Activated T-helper 1 cell treated with anti-CD3 and anti-CD28 coated beads, Interleukin-2, amount 50 U/mL, for 16 hours (primary cell): ENCODE data around the gene PGC.

ENCODE experiments used
- DNase-seq, 2 donors: peaks; one replicate each; pipeline ENCODE4 v3.0.0-alpha.2; 2020; ENCODE audit warnings: low read depth in 1 of 2, low spot score in 1 of 2

PGC gene

GRCh38 chr6:41700463-41701347 is 46.5 kb downstream of the PGC start:
- DNase-seq: no peak

- no peak for DNase-seq
Observed at GRCh38 chr6:41699063-41699462, 48.1 kb downstream of the PGC start.

- no peak for DNase-seq
Observed at GRCh38 chr6:41697861-41698781, 49.1 kb downstream of the PGC start.

DNA sequence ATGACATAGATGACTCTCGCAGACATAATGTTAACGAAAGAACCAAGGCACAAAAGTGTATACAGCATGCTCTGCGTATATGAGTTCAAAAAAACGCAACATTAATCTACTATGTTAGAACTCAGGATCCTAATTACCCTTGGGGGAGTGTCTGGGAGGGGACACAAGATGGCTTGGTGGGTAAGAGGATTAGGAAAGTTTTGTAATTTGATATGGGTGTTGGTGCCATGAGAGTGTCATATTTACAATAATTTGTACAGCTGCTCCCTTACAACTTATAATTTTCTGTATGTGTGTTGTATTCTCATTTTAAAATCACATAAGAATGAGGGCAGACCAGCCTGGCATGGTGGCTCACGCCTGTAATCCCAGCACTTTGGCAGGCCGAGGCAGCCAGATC is 50.4 kb downstream of the PGC start:
- DNase-seq: no peak

DNA sequence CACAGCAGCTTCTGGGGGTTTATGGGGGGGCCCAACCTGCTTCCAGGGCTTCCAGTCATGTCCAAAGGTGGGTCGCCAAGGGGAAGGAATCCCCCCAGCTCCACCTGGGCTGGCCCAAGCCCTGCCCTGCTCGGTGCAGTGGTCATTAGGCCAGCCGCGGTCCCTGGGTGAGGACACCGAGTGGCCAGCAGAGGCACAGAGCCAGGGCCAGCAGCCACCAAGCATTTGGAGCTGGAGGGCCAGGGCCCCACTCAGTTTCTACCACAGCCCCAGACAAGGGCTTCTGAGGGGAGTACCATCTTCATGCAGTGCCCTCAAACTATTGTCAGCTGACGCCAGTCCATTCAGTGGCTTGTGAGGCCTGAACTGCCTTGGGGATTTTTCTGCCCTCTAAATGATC is 51.4 kb downstream of the PGC start:
- no peak for DNase-seq

DNA sequence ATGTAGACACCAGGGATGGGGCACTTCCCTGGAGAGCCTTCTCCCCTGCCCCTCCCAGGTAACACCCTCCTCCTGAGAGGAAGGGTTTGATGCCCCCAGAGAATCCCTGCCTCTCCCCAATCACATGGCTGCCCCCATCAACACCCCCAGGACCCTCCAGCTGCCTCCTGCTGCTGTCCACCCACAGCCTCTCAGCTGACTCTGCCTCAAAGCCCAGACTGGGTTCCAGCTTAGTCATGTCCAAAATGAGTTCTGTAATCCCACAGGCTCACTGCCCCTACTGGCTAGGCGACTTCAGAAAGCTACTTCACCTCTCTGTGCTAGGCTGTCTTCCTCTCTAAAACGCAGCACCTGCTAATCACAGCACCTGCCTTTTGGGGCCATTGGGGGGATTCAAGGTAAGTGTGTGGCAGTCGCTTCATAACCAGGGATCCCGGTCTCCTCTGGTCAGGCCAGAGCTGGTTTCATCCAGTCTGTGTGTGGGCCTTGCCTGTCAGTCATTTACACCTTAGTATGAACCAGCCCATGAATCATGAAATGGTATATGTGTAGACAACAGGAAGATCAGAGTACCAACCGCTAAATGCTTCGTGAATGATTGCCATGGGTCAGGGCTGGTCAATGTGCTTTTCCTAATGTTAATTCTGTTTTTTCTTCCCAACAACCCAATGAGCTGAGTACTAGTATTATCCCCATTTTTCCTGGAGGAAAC is 52.2 kb downstream of the PGC start:
- DNase-seq: no peak

- DNase-seq: no peak
Observed at GRCh38 chr6:41693281-41694240, 53.6 kb downstream of the PGC start.

- DNase-seq: no peak
Observed at GRCh38 chr6:41692730-41693129, 54.5 kb downstream of the PGC start.

GRCh38 chr6:41692080-41692675 is 55.0 kb downstream of the PGC start:
- DNase-seq: no peak

DNA sequence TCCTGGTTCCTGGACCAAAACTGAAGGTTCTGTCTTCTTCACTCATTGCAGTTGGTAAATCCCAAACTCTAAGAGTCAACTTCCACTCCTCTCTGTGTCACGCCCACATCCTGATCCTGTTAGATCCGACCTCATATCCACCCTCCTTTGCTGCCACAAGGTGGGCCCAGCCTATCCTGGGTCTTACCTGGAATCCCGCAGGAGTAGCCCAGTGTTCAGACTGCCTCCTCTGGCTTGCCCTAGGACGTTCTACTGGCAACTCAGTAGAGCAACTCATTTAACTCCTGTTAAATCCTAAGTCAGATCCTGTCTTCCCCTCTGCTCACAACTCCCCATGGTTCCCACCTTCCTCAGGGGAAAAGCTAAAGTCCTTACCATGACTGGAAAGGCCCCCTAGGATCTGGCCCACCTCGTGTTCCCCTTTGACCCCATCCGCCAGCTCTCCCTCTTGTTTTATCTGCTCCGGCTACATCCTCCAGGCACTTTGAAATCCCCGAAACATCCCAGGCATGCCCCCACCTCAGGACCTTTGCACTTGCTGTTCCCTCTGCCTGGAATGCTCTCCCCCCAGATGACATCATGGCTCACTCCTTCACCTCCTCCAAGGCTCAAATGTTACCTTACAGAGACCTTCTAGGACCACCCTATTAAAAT is 55.6 kb downstream of the PGC start:
- DNase-seq: no peak

- no peak for DNase-seq
Observed at GRCh38 chr6:41690541-41691330, 56.5 kb downstream of the PGC start.

DNA sequence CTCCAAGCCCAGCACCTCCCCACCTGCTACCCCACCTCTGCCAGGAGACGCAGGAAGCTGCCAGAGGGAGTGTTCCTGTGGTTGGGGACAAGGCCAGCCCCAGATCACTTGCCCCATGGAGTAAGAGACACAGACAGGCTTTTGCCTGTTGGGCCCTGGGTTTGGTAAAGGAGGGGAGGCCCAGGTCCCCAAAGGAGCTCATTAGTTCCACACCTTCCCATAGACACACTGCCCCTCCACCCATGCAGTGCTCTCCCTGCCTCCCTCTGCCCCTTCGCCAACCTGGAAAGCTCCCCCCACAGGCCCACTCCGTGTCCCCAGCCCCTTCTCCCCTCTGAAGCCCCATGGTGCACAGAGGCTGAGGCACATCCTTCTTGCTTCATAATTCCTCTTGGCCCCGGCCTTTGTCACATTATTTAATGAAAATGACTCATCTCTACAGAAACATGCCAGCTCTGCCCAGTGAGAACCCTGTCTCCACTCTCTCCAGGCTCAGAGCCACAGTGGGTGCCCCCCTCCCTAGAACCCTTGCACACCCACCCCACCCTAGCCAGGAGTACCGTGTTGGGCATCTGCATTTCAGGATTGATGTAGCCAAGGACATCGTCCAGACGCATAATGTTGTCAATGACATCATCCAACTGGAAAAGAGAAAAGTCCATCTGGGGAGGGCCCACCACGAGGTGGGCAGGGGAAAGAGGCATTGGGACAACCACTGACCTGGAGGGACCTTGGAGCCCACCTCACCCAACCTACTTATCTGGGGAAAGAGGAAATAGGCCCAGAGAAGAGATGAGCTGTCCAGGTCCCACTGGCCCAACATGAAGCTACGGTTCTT is 57.8 kb downstream of the PGC start:
- DNase-seq: no peak

- DNase-seq: no peak
Observed at GRCh38 chr6:41688256-41688965, 58.8 kb downstream of the PGC start.

DNA sequence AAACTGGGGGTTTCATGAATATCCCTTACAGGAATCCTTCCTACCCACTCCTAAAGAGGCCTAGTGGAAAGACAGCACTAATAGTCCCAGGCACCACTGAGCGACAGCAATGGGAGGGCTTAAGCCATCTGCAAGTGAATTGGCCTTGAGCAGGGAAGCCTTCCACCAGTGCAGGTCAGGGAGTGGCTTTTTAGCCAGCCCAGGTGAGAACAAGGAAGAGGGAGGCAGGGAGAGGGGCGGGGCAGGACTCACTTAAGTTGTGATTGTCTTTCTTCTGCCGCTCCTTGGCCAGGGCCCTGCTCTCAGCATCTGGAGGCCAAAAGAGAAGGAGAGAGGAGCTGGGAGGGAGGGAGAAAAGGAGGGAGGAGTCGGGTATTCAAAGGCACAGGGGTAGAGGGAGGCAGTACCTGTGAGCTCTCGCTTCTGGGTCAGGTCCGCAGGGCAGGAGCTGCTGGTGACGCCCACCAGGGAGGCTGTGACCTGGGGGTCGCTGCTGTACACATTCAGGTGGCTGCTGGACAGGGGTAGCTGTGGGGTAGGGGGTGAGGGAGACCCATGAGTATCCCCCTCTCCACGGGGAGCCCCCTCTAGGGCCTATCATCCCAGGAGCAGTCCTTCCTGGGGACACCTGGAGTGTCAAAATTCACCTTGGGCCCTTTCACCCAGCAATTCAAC is 59.6 kb downstream of the PGC start:
- no peak for DNase-seq
